IPS-11a (cell line): ENCODE data around the gene PUS7L.

Experiments used
- H3K4me3 ChIP-seq: one replicate; pipeline ENCODE4 v1.5.1; 2013; ENCODE audit warnings: low read depth, low read length, control low read depth

The PUS7L gene, protein sequence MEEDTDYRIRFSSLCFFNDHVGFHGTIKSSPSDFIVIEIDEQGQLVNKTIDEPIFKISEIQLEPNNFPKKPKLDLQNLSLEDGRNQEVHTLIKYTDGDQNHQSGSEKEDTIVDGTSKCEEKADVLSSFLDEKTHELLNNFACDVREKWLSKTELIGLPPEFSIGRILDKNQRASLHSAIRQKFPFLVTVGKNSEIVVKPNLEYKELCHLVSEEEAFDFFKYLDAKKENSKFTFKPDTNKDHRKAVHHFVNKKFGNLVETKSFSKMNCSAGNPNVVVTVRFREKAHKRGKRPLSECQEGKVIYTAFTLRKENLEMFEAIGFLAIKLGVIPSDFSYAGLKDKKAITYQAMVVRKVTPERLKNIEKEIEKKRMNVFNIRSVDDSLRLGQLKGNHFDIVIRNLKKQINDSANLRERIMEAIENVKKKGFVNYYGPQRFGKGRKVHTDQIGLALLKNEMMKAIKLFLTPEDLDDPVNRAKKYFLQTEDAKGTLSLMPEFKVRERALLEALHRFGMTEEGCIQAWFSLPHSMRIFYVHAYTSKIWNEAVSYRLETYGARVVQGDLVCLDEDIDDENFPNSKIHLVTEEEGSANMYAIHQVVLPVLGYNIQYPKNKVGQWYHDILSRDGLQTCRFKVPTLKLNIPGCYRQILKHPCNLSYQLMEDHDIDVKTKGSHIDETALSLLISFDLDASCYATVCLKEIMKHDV

GRCh38 chr12:43758728-43759563 is at the start of gene PUS7L, which contains the start of gene IRAK4:
TSS of gene PUS7L (minus strand) at chr12:43758790. CDS start at chr12:43755245, 3,545 bp downstream.
TSS of gene IRAK4 (plus strand) at chr12:43758951. CDS start at chr12:43768112, 9,161 bp downstream.
- peak within 1 kb of the TSS; percentile 75 for H3K4me3 ChIP-seq

DNA sequence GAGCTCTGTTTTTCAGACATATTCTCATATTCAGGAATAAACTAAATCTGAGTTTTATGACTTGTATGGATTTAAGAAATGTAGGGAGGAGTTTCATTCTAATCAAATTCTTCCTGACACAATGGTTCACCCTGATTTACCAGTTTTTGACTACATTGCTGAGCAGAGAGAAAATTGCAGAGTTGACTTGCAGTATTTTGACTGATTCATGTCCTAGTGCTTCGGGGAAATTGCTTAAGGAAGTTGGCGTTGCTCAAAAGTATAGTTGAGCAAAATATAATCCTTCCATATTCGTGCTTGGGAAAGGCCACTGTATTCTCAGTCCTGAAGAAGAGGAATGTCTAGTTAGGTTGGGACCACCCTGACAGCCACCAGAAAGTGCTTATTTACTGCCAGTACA is 48.8 kb upstream of the PUS7L start:
- H3K4me3 ChIP-seq, result no peak overlapping the region

DNA sequence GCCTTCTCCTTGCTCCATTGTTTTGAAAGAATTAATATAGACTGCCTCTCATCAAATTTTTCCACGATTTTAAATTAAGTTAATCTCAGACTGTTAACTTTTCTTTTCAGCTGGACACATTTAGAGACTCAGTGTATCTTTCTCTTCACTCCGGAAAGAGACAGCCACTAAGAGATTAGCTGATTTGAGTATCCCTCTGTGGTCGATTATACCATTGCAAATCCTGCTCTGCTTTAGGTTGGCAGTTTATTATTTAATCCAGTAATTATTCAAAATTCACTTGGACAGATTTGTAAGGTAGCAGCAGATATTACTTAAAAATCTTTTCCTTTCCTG is 48.1 kb upstream of the PUS7L start:
- peak overlapping the region; percentile 89 for H3K4me3 ChIP-seq

DNA sequence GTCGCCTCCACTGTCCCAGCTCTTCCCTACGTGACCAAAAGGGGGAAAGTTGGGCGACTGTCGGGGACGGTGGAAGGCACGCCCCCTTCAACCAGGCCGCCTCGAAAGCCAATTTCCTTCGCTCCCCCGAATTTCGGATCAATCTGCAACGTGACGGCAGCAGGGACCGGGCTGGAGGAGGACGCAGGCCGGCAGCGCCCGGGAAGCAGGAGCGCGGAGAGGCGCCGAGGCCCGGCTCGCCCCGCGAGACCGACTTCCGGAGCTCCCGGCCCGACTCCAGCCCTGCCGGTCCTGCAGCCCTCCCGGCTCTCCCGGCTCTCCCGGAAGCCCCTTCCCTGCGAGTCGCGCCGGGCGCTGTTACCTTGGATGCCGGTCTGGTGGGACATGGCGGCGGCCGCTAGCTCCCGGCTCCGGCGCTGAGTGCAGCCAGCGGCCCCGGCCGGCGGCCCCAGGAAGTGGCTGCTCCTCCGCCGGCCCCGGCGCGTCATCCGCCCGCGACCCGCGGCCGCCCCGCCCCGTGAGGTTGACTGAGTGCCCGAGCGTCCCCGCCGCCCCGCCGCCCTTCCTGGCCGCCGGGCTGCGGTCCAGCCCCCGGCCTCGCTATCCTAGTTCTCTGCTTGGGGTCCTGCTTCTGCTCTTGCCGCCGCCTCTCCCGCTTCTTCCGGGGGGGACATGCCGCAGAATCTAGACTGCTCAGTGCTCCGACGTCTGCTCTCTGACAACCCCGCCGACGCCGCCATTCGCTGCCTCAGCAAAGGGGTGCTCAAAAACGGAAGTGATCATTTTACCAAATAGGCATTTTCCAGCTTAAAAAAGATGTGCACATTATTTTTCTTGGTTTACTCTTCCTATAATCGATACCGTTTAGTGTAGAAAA is 47.5 kb upstream of the PUS7L start, which contains the start of gene TWF1:
TWF1 (minus strand) TSS at position 458 of the 877 bp plus-strand sequence; CDS start at position 386, 72 bp downstream.
- H3K4me3 ChIP-seq, result peak within 1 kb of the TSS; percentile 89

DNA sequence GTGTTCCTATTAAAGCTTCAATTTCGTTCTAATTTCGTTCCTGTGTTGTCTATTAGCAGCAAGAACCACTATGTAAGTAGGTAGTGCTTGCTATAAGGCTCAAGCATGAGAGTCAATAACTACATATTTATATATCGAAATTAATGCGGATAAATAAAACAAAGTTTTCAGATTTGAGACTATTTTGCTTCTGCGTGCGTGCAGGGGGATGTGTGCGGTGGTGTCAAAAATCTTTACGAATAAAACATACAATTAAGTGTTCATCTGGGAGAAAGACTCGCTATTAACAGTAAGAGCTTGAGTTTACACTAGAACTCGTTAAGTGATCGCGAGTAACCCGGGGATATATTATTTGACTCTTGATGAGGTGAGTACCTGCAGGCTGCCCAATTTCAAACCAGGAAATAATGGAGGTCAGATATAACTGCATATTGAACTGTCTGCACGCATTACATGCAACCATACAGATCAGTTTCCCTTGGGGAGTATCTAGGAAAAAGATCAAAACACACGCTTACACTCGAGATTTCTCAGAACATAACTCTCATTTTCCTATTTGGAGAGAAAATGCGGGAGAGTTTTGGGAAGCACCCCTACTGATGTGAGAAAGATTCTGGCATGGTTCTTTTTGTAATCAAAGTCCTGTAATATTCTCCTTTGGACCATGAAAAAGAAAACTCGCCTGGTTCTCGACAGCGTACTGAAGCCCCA is 46.7 kb upstream of the PUS7L start:
- peak overlapping the region; percentile 89 for H3K4me3 ChIP-seq

- no peak overlapping the region for H3K4me3 ChIP-seq
These were observed 39.1 kb upstream of the PUS7L start for GRCh38 chr12:43797561-43798217.

- no peak overlapping the region for H3K4me3 ChIP-seq
These were observed 37.2 kb upstream of the PUS7L start for GRCh38 chr12:43795716-43796280.

DNA sequence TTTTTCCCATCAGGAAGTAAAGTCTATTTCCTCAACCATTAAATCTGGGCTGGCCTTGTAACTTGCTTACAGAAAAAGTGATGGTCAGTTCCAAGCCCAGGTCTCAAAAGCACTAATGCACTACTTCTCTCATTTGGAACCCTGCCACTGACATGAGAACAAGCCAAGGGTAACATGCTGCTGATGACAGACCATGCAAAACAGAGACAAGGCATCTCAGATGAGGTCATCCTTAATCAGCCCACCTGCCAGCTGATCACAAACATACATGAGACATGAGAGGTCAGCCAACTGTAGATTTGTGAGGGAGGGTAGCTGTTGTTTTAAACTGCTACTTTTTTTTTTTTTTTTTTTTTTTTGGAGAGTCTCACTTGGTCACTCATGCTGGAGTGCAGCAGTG is 31.4 kb upstream of the PUS7L start:
- H3K4me3 ChIP-seq, result no peak overlapping the region

DNA sequence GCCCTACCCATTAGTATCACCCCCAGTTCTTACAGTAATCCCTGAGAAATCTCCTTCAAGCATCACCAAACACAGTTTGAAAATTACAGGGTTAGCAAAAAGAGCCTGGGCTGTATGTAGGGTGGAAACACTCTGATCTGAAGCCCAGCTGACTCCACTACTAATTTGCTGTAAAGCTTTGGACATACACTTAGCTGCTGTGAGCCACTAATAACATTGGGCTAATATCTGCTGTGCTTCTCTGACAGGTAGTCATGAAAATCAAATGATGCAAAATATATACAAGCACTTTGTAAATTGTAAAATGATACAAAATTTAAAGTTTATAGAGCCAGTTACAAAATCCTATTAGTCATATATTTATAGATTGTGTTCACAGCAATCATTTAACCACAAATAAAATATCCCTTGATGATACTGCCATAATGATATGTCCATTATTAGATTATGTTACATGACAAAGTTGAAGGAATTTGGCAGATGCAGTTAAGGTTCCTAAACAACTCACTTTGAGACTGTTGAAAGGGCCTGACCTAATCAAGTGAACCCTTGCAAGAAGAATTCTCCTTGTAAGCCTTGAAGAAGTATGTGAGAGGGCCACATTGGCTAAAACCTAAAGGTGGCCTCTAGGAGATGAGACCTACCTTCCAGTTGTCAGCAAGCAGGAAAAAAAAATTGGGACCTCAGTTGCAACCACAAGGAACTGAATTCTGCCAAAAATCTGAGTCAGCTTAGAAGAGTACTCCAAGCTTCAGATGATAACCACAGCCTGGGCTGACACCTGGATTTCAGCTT is 28.5 kb upstream of the PUS7L start:
- no peak overlapping the region for H3K4me3 ChIP-seq

GRCh38 chr12:43776498-43776897 is 17.9 kb upstream of the PUS7L start:
- H3K4me3 ChIP-seq, result no peak overlapping the region

DNA sequence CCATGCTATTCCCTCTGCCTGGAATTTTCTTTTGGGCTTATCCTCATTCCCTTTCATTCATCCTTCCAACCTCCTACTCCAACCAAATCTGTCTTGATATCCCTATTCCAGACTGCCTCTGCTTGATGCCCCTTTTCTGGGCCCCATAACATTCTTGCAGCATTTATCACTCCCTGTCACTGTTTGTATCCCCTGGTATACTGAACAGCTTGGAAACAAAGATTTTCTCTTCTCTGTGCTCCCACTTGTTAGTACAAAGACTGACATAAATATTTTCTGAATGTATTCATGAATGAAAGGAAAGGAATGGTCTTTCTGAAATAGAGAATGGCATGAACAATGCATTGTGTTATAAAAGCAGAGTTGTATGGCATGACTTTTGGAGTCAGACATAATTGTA is 7.7 kb upstream of the PUS7L start:
- no peak overlapping the region for H3K4me3 ChIP-seq

DNA sequence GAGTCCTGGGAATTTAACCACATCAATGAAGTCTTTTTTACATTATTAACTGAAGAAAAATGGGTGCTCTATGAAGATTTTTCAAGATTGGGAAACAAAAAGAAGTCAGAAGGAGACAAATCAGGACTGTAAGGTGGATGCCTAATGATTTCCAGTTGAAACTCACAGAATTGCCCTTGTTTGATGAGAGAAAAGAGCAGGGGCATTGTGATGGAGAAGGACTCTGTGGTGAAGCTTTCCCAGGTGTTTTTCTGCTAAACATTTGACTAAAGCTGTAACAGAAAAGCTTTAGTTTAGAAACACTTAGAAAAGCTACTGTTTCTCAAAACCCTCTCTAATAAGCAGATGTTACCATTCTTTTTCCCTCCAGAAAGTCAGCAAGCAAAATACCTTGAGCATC is 5.9 kb upstream of the PUS7L start:
- no peak overlapping the region for H3K4me3 ChIP-seq

GRCh38 chr12:43763769-43764168 is 5.2 kb upstream of the PUS7L start:
- H3K4me3 ChIP-seq, result no peak overlapping the region

DNA sequence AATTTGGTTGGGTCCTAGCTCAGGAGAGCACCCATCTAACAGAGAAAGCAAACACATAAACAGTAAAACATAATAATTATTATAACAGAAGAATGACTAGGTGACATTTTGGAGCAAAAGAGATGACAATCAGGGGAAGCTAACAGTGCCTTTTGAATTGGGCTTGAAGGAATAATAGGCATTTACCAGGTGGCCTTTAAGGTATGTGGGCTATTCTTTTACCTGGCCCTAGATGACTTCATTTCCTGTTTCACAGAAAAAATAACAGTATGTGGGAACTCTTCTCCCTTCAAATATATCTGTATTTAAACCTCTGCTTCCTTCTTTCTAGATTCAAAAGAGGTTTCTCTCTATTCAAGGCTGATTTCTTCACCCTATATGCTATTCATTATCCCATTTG is 4.0 kb upstream of the PUS7L start:
- H3K4me3 ChIP-seq, result no peak overlapping the region

- no peak overlapping the region for H3K4me3 ChIP-seq
These were observed 2.9 kb upstream of the PUS7L start for GRCh38 chr12:43761500-43761899.

GRCh38 chr12:43760396-43760795 is 1.8 kb upstream of the PUS7L start:
- no peak overlapping the region for H3K4me3 ChIP-seq

DNA sequence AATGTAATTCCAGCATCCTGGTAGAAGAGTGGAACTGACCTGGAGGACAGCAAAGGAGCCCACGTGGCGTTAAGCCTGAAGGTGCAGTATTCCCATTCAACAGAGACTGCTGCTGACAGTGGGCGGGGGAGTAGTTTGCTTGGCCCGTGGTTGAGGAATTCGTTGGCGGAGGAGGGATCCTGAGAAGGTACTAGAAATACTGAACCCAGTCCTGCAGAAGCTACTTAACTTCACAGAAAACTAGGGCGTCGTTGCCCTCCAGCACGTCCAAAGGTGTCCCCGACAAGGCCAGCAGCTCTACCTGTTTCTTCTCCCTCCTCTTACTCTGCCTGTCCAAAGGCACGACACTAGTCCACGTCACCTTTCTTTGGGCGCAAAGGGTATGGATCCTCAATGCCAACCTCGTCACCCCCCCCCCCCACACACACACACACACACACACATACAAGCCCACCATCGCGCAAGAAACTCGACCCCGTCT is 303 bp downstream of the PUS7L start:
- H3K4me3 ChIP-seq, result peak overlapping the region; percentile 75

- H3K4me3 ChIP-seq, result no peak overlapping the region
These were observed 4.6 kb downstream of the PUS7L start for GRCh38 chr12:43754015-43754414.
